HG02759 (cell line): Measurements from ENCODE around the gene ISY1.
A peak's percentile ranks its signal among the peaks of the same experiment; 100 is the strongest.
"Not testable (repeated sequence)": the region's sequence is repeated elsewhere in the genome, so short reads cannot be mapped to it uniquely, and the experiment has no call there.

ENCODE experiments used
- ATAC-seq: cut with Tn5 transposase; IDR thresholded peaks from one replicate; pipeline ENCODE4 v1.9.1; 2021; ENCODE audit warnings: mild to moderate bottlenecking, moderate library complexity; ENCODE audit not compliant: unreplicated experiment

ISY1 gene

DNA sequence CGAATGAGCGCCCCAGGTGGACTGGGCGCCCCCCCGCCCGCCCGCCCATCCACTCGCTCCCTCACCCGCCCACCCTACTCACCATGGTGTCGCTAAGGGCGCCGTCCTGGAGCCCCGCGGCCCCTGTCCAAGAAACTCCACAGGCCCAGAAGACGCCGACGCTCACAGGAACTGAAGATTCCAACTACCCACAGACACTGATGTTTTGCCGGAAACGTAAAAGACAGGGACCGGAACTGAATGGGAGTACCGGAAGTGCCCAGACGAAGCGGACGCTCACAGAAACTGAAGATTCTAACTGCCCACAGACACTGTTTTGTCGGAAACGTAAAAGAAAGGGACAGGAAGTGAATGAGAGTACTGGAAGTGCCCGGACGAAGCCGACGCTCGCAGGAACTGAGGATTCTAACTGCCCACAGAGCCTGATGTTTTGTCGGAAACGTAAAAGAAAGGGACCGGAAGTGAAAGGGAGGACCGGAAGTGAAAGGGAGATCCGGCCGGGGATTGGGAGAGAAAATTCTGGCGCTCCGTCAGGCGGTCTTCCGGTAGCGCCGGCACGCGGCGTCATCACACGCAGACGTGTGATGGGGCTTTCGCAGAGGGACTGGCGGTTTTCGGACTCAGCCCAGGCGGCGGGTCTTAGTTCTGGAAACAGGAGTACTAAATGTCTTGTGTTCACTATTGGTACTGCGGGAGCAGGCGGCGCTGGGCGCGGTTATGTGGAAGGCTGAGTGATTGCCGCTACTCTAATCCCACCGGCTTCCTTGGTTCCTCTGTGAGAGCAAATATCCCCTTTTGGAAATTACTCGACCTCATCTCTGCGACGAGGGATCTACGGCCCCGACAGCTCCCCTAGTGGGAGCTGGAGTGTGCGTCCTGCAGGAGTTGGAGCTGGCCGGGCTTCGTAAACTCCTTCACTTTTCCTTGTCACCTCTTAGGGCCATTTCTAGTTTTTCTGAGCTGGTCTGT, at the start of gene ISY1:
TSS of gene ISY1 (minus strand) at position 173 of the 969 bp plus-strand sequence. CDS start at position 85, 88 bp downstream.
- peak; percentile 87 for ATAC-seq

GRCh38 chr3:129207479-129207878, 46.6 kb upstream of the ISY1 start:
- ATAC-seq: no peak

DNA sequence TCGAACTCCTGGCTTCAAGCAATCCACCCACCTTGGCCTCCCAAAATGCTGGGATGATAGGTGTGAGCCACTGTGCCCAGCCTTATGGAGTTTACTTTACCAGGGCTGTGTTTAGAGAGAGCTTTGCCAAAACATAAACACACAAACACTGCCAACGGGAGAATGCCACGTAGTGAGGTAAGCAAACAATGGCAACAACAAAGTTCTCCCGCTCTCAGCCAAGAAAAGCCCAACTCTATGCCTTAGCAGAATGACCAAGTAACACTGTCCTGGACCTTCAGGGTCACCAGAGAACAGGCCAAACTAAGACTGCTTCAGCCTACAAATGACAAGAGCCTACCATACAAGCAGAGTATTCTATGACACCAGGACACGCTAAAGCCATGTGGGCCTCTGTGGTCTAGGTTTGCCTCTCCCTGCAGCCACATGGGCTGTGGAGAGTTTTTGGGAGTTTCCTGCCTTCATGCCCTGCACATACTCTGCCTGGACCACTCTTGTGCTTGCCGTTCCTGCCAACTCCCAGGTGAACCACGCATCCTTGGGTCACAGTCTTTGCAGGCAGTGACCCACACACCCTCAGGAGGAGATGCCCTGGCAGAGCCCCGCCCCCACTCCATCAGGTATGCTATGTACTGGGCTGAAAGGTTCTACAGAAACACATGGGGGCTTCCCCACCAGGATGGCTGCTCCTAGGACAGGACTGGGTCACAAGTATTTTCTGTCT, 44.4 kb upstream of the ISY1 start:
- no peak for ATAC-seq

DNA sequence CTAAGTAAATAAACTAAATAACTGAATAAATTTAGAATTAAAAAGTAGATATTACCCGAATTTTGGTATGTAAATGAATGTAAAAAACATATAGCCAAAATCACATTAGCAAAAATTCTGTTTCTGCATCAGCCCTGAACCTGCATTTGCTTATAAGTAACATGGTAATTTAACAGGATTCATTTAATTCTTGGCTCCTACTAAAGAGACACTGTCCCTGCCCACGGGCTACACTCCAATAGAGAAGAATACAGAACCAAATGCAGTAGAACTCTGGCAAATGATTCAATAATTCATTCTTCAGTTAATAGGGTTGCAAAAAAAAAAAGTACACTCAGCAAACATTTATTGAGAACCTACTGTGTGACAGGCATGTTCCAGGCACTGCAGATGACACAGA, 43.6 kb upstream of the ISY1 start:
- ATAC-seq: no peak

- no peak for ATAC-seq
These were observed 38.5 kb upstream of the ISY1 start for GRCh38 chr3:129199366-129199765.

DNA sequence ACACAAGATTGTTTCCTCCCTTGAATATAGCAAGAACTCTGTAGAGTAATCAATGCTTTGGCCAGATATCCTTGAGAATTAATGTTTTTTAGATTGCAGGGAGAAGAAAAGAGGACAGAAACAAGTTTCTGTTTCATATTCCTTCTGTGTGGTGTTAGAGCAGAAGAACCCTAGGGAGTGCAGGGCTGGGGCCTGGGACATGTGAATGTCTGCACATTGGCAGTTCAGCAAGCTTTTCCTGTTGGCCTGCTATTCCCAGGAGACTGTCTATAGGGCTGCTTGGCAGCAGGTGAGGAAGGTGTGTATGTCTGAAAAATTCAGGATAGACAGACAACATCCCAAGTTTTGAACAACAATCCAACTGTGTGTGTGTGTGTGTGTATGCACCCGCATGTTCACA, 36.5 kb upstream of the ISY1 start:
- ATAC-seq: no peak

GRCh38 chr3:129196601-129197000, 35.7 kb upstream of the ISY1 start:
- no peak for ATAC-seq

DNA sequence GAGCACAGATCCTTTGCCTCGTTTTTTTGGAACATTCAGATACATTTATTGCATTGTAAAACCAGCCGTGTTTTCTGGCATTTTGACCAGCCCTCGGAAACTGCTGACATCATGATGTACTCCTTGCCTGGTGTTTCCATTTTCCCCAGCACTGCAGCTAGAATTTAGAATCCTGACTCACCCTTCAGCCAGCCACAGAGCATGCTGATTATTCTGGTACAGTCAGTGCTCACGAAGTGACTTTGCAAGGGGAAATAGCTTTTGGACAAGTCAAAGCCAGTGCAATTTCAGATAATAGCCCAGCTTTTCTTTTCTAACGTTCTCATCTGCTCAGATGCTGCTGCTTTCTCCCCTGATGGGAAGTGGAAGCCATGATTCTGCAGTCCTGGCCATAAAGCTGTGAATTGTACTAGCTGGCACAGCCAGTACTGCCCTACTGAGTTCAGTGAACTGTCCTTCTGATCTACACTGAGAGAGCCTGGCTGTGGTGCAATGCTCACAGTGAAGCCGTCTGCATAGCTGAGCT, 34.9 kb upstream of the ISY1 start:
- ATAC-seq: no peak

- not testable (repeated sequence) for ATAC-seq
These were observed 28.9 kb upstream of the ISY1 start for GRCh38 chr3:129189793-129190192.

DNA sequence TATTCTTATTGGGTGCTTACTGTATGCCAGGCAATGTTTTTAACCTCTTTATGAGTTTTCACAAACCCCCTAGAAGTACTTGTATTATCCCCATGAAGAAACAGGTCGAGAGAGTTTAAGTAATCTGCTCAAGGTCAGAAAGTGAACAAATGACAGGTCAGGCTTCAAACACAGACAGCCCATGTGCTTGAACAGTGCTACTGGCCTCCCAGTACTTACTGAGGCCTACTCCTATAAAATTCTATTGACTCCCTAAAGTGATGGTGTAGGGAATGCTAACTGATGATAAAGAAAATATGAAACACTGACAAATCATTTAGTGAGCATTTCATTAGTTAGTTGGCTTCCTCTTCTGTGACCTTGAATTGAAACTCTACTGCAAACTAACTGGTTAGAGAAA, 27.0 kb upstream of the ISY1 start:
- ATAC-seq: no peak

- no peak for ATAC-seq
These were observed 24.9 kb upstream of the ISY1 start for GRCh38 chr3:129185783-129186182.

- ATAC-seq: not testable (repeated sequence)
These were observed 24.1 kb upstream of the ISY1 start for GRCh38 chr3:129184784-129185542.

GRCh38 chr3:129184396-129184657, 23.5 kb upstream of the ISY1 start:
- peak; percentile 5 for ATAC-seq

DNA sequence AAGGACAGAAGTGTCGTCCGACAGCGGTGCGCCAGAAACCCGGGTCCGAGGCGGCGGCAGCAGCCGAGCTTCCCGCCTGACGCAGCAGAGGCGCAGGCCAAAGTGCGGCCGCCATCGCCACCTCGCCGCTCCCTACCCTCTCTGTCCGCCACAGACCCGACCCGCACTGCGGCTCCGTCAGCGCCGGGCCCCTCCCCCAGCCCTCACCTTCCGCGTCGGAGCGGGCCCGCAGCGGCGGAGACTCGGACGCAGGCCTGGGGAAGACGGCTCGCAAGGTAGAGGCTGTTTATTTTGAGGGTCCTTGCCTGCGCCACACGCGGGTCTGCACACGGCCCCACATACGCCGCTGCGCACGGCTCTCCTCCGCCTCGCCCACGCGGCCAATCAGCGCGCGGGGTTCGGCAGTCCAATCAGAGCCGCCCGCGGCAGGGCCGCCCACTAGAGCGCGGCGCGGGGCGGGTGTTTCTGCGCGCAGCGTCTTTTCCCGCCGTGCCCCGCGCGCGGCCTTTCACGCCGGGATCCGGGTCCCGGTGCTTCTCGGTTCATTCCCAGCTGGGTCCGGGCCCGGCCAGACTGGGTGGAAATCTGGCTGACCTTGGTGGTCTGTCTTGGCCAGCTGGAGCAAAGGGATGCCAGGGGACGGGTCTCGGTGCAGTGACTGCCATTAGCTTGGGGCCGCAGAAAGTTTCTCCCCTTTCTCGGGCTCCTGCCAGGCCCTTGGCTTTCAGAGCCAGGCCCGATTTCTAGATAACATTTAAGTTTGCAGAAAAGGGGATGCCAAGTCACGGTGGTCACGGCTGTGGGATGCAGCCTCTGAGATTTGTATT, 22.9 kb upstream of the ISY1 start, which contains the start of gene CNBP:
TSS of gene CNBP (minus strand) at position 328 of the 827 bp plus-strand sequence. CDS start 12,139 bp downstream, outside the sequence.
- ATAC-seq: peak; percentile 98

DNA sequence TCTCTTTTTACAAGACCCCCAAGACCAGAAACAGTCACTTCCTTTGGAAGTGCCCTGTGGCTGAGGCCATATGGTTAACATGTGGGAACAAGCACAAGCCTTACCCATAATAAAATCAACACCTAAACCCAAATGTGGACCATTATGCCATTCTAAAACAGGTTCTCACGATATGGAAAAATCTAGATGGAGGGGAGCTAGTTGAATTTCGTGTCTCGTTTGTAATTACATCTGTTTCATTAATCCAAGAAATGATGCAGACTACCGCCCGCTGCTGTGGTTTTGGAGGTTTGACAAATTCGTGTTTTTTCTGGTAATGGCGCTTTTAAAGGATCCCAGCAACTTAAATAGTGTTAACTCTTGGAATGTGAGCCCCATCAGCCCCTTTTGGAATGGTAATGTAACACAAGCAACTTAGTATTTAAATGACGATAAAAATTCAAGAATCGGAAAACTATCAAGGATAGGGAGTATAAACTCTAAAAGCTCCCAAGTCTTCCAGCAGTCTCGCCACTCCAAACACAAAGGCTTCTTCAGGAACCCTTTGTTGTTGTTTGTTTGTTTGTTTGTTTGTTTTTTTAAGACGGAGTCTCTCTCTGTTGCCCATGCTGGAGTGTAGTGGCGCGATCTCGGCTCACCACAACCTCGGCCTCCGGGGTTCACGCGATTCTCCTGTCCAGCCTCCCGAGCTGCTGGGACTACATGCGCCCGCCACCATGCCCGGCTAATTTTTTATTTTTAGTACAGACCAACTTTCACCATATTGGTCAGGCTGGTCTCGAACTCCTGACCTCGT, 21.7 kb upstream of the ISY1 start:
- no peak for ATAC-seq

DNA sequence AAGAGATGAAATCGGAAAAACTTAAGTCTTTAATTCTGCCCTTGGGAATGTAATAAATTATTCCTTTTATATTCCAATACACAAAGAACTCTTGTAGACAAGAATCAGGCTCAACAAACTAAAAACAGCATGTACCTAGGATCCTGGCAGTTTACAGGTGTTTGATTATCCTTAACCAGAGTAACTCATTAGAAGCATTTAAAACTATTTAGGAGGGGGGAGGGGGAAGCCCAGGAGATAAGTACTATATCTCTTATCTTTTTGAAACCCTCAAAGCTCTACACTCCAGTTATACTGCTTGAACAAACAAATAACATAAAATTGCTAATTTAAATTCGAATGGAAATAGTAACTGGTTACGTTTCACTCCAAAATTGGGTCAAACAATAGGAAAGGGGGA, 21.0 kb upstream of the ISY1 start:
- no peak for ATAC-seq

GRCh38 chr3:129180461-129180860, 19.6 kb upstream of the ISY1 start:
- no peak for ATAC-seq

DNA sequence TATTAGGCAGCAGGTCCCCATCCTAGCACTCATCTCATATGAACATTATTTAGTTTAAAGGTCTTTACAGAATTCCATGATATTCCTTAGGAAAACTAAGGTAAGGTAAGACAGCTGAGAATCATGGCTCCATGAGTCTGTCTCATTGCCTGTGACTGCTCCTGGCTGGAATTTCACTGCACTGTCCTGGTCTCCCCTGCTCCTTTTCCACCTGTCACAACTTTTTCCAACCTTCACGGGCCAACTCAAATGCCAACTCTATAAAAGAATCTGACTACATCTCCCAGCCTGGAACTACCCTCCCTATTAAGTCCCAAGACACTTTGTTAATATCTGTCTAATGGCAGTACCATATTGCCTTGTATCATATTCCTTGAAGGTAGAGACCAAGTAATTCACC, 15.2 kb upstream of the ISY1 start:
- no peak for ATAC-seq

DNA sequence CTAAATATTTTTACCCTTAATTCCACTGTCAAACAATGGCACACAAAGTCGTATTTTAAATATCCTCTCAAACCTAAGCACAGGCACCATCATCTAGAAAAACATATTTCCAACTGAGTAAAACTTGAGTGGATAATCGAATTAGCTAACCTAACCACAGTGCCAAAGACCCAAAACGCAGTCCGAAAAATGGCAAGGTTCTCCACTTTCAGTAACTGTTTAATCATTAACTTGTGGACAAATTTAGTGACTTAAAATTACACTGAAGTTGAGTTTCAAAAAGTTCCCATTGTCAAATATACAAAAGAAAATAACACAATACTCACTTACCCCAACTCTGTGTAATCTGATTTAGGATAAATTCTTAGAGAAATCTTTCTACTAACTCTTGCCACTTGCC, 12.9 kb upstream of the ISY1 start:
- no peak for ATAC-seq
